NCI-H345 (cell line): ENCODE results near the gene DPP7.
"Not testable (repeated sequence)": the region's sequence is repeated elsewhere in the genome, so short reads cannot be mapped to it uniquely, and the experiment has no call there.

Experiments
- DNase-seq: peaks from one replicate; lab custom pipeline; 2025; lab: John Stamatoyannopoulos, UW

The DPP7 gene

DNA sequence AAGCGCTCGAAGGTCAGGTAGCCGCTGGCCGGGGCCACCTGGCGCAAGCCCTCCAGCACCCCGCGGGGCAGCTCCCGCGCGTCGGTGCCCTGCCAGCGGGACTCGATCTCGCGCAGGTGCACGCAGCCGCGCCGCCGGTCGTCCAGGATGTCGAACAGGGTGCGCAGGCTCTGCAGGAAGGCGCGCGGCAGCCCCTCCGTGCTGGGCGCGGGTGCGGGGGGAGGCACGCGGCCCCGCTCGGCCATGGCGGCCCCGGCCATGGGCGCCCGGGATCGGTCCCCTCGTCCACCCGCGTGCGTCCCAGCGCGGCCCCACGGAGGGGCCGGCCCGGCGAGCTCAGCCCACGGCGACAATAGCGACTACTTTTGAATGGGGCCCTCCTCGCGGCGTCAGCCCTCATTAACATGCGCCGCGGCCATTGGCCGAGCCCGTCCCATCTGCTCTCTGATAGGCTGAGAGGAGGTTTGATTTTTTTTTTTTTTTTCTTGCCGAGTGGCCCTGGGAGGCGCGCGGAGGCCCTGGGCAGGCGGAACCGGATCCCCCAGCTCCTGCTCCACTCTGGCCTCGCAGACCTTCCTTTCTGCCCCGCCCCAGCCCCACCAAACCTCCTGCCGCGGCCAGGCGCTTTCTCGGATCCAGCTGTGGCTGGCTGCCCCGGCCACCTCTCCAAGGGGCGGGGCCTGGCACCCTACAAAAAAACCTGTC lies 44.2 kb downstream of the DPP7 start, which contains the start of gene SAPCD2:
TSS of gene SAPCD2 (minus strand) at position 357 of the 705 bp plus-strand sequence. CDS start at position 260, 97 bp downstream.
- DNase-seq = peak; percentile 92

DNA sequence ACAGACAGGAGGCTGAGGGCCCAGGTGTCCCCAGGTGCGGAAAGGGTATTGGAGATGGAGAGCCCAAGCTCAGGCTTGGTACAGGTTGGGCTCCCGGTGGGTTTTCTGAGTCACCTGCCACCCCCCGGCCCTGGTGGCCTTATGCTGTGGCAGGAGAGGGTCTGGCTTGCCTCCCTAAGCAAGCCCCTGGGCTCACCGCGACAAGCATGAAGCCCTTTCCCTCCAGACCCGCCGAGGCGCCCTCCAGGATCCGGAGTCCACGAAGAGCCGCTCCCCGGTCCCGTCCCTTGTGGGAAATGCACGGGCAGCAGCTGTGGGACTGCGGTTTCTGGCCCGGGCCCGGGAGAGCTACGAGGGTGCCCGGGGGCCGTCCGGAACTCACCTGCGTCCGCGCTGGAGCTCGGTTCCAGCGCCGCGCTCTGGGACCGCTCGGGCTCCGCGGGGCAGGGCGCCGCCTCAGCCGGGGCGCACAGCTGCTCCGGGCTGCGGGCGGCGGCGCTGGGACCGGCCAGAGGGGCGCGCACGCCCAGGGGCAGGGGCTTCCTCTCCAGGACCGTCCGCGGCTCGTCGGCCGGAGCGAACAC lies 44.9 kb downstream of the DPP7 start:
- DNase-seq = no peak

DNA sequence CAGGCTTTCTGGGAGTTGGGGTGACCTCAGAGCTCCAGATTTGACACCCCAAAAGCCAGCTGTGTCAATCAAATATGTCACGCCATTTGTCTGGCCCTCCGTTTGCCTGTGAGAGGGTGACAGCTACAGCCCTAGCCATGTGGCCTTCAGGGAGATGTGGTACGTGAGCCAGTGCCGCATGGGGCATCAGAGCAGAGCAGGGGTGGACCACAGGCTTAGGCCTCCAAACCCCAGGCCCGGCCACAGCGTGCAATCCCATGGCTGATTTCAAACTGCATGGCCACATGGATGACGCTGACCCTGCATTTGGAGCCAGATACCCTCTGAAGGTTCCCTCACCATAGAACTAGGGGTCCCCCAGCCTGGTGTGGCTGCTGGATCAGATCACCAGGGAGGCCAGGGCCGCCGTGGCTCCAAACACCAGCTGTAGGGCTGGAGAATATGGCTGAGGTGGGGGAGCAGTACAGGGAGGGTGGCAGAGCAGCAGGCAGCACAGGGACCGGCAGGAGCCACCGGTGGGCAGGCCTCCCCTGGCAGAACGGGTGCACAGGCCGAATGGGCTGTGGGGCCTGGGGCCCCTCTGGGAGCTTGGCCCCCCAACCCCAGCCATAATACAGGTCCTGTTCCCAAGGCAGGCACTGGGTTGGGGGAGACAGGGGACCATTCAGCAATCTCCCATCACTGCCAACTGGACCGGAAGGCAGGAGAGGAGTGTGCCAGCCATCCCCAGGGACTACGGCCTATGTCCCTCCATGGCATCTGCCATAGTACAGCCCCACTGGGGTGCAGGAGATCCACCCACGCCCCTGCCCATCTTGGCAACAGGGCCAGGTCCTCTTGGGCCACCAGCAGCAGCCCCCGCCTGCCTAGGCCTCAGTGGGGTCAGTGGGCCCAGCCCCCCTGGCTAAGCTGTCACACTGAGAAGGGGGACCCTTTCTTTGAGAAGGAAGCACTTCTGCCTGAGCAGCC lies 45.7 kb downstream of the DPP7 start:
- no peak for DNase-seq

DNA sequence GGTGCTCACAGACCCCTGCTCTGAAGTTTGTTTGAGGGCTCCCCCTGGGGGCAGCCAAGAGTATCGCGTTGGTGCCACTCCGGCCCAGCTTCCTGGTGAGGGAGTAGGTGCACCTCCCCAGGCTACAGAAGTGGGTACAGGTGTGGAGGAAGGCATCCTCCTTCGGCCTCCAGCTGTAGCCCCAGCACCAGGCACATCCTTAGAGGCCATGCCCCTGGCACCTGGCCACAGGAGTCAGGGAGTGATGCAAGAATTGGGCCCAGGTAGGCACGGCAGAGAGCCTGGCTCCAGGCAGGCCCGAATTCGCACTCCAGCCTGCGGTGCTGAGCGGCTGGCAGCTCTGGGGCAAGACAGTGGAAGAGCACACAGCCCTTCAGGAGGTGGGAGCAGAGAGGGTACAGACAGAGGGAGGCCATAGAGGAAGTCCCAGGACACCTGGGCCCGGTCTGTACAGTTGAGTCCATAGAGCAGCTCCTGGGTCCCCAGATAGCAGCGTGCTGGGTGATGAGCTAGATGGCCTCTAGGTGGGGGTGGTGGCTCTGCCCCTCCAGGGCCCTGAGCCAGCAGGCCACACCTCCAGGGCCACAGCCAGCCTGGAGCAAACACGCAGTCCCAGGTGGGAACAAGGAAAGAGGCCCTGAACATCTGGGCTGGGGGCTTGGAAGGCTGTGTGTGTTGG lies 46.5 kb downstream of the DPP7 start:
- peak; percentile 86 for DNase-seq

DNA sequence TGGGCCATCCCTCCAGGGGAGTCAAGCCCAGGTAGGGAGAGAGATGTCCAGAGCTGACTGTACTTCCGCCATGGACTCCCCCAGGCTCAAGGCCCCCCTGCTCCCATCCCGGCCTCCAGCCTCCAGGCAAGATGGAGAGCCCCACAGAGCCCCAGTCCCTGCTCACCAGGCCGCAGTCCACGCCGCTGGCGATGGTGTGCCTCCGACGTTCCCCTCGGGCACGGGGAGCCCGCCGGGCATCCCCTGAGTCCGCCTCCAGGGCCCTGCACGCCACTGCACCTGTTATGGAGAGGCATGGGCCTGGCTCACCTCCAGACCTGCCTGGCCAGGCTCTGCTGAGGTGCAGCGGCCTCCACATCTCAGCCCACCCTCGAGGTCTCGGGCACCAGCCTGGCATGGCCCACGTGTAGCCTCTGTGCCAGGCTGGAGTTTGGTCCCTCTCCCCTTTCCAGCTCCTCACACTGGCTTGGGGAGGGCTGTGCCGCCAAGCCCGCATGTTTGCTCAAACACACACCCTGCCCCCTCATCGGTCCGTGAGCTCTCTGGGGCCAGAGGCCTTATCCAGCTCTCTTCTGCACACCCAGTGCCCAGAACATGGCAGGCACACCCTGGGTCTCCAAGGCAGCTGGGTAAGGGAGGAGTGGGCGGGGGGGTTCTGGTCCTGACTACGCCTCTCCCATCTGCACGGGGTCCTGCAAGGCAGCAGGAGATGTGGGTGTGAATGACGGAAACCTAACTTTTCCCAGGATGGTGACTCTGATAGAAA lies 48.3 kb downstream of the DPP7 start:
- no peak for DNase-seq

DNA sequence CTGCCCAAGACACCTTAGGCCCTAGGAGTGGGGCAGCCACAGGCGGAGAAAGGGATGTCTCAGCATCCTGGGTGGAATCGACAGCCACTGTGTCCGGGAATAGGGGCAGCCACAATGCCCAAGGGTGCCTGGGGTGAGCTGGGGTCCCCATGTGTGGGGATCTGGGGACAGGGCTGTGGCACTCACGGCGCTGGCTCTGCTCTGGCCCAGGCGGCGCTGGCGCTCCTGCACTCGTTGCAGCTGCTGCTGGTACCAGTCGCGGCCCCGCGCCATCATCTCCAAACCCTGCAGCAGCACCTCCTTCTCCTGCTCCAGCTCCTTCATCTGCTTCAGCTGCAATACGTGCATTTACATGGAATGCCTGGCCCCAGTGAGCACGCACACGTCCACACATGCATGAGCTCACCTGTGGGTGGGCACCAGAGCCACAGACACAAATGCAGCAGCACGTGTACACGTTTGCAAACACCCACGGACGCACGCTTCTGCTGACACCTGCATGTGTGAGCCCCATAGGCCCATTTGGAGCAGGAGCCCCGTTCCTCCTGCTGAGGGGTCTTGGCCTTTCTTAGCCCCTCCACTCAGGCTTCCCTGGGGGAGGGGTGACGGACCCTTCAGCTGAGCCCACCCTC lies 49.1 kb downstream of the DPP7 start:
- no peak for DNase-seq

DNA sequence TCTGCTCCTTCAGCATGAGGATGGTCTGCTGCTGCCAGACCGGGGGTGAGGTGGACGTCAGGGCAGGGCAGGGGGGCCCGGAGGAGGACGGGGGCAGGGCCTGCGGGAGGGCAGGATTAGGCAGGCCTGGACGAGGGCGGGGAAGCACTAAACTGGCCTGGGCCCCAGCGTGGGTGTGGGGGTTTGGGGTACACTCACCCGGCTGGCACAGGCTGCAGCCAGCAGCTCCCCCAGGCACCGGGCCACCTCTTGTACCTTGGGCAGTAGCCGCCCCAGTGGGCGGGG lies 49.7 kb downstream of the DPP7 start:
- no peak for DNase-seq

DNA sequence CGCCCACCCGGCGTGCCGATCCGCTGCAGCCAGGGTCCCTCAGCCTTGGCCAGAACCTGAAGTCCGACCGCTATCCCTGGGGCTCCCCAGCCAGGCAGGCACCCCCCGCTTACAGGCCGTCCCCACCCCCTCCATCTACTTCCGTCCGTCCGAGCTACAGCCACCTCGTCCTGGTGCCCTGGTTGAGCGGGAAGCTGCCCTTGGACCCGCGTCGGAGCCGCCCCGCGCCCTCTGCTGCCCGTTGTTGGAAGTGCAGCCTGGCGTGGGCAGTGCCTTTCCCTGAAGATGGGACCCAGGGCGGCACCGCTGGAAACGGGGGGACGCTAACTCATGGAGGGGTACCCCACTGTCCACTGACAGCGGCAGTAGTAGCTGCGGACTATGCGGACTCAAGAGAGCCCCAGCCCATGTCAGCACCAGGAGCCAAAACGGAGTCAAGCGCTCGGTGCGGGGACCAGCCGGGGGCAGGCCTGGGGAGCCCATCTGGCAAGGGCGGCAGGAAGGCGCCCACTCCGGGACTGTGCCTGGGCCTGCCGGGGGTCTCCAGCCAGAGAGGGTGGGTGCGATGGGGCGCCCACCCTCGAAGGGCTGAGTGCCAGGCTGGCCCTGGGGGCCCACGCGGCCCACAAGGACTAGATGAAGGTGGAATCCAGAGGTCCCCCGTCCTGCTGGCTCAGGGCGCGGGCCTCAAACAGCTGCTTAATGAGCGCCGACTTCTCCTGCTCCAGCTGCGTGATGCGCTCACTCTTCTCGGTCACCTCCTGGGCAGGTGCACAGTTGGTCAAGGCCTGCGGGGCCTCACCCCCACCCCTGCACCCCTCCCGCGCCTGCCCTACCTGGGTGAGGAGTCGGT lies 50.3 kb downstream of the DPP7 start:
- peak; percentile 56 for DNase-seq

DNA sequence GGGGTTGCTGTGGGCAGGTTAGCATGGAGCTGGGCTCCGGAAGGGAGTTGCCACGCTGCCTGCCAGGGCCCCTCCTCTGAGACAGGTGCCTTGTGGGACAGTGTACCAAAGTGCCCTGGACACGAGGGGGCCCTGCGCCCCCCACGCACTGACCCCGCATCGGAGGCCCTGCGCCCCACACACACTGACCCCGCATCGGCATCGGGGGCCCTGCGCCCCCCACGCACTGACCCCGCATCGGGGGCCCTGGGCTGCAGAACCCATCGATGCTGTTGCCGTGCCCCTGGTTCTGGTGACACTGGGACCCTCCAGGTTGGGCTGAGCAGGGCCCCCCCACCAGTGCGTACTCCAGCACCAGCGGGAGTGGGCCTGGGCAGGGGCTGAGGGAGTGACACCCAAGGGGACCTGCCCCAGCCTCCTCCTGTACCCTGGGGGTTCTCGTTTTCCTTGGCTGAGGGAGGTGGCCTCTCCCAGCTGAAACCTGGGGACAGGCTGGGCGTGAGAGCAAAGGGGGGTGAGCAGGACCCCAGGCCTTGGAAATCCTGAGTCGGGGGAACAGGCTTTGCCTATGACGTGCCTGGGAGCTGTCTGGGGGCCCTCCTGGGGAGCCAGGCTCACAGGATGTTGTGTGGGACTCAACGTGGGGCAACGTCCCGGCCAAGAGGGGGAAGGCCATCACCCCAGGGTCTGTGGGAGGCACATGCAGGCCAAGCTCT lies 51.1 kb downstream of the DPP7 start:
- DNase-seq = no peak

DNA sequence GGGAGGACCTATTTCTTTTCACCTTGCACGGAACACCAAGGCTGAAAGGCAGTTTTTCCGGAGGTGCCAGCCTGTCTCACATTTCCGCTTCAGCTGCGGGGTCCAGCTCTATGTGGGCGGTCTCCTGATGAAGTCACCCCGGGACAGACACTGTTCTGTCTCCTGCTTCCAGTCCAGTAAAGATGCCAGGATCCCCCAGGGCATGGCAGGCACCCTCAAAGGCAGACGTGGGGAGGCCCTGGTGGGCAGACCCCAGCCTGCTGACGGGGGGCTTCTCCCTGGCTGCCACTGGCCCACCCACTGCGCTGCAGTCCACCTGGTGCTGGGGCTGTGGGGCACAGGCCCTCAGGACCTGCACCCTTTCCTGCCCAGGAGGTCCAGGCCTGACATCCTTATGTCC lies 51.7 kb downstream of the DPP7 start:
- not testable (repeated sequence) for DNase-seq

DNA sequence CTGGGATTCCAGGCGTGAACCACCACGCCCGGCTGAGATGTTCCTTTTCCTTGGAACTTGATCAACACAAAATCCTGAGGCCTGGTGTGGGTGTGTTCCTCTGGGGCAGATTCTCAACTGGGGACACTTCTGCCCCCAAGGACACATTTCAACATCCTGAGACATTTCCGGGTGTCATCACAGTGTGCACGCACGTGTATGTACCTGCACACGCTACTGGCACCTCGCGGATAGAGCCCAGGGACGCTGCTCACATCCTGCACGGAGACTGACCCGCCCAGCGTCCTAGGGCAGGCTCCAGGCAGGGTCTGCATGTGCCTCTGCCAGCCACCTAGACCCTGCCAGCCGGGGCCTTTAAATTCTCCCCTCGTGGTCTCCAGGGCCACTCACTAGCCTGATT lies 52.1 kb downstream of the DPP7 start:
- no peak for DNase-seq
